ENCODE measurements around the gene ACTRT1. TPM values are rescaled to one million over a fixed set of nuclear protein-coding genes. Genes with fewer than 3 reads are reported as not detected.

Gene ACTRT1
- not detected in 2 replicates for total RNA-seq

GRCh38 chrX:128052303-128052702, at the start of gene ACTRT1:
ACTRT1 (minus strand) TSS chrX:128052403; CDS start chrX:128052206, 197 bp downstream.

